Hematopoietic multipotent progenitor cell treated with erythropoietin and hydrocortisone succinate and interleukin-3 and kit ligand, for 6 days (in vitro differentiated cells): Measurements from ENCODE around the gene DNAH7.
"Not testable (repeated sequence)": the region's sequence is repeated elsewhere in the genome, so short reads cannot be mapped to it uniquely, and the experiment has no call there.

ENCODE experiments used
- DNase-seq: peaks from one replicate; pipeline ENCODE4 v3.0.0-alpha.2; 2015

Gene DNAH7

DNA sequence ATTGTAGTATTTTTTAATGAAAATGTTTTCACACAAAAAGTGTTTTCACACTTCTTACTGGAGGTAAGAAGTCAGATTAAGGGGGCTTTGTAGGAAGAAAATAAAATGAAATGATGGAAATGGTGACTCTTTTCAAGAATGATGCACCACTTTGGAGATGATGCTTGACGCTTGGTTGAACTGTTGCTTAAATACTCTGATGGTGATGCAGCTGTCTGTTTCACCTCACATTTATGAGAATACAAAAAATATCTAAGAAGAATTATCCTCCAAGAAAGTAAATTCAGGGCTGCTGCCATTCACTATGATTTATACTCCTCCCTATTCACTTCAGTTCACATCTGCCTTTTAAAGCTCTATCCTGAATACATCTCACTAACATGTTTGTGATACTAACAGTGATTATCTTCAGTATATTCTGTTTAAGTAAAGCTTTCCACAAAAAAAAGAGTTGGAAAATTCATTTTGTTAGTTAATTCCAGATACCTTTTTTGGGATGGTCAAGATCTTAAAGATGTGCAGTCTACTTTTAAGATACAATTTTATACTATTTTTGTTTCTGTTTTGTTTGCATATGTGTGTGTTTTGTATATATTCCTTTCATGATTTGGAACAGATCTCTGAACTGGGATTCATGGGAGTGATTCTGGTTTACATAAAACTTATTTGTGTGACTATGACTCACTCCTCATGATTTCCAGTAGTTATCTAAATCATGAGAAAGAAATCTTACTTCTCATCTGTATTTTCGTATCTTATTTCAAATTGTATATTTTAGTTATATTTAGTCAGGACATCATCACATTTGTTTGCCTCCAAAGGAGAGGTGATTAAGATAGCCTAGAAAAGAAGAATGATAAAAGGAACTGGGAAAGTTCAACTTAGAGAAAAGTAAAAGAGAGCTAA lies 358.5 kb downstream of the DNAH7 start:
- no peak for DNase-seq

DNA sequence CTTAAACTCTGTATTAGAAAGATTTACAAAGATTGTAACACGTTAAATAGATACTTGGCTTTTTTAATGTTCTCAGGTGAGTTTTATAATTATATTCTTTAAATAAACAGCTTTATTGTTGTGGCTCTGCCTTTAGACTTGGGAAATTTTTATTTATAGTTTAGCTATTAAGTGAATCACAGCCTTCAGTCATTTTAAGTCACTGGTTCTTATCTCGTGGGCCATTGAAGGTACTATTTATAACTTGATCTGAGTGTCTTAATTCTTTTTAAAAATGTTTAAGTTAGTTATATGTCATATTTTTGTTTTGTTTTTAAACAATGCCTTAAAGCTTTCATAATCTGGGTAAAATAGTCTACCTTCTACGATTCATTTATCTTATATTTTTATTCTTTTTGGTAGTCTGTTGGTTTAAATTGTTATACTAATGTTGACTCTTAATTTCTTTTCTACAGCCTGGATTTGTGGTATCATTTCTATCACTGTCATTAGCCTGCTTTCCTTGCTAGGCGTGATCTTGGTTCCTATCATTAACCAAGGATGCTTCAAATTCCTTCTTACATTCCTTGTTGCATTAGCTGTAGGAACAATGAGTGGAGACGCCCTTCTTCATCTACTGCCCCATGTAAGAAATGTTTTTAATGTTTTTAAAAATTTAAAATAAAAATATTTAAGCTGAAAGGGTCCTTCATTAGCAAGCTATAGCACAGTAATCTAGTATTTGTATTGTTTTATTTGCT lies 362.3 kb downstream of the DNAH7 start:
- DNase-seq, result no peak

DNA sequence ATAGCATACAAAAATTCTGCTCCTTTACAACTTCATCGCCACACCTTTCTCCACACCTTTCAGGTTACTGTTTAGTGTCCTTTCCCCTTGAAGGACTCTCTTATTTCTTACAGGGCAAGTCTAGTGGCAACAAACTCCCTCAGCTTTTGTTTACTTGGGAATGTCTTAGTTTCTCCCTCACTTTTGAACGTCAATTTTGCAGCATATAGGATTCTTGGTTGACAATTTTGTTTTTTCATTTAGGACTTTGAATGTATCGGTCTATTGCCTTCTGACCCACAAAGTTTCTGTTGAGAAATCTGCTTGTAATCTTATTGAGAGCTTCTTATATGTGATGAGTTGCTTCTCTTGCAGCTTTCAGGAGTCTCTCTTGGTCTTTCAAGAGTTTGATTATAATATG lies 368.2 kb downstream of the DNAH7 start:
- no peak for DNase-seq

DNA sequence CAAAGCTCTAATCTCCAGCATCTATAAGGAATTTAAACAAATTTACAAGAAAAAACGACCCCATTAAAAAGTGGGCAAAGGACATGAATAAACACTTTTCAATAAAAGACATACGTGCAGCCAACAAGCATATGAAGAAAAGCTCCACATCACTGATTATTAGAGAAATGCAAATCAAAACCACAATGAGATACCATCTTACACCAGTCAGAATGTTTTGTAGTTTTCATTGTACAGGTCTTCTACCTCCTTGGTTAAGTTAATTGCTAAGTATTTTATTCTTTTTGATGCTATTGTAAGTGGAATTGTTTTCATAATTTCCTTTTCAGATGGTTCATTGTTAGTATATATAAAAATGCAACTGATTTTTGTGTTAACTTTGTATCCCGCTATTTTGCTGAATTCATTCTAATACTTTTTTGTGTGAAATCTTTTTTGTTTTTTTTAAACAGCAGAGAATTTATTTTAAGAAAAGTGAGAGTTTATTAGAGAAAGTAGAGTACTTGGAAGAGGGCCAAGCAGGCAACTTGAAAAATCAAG lies 370.9 kb downstream of the DNAH7 start:
- DNase-seq, result peak; percentile 11

DNA sequence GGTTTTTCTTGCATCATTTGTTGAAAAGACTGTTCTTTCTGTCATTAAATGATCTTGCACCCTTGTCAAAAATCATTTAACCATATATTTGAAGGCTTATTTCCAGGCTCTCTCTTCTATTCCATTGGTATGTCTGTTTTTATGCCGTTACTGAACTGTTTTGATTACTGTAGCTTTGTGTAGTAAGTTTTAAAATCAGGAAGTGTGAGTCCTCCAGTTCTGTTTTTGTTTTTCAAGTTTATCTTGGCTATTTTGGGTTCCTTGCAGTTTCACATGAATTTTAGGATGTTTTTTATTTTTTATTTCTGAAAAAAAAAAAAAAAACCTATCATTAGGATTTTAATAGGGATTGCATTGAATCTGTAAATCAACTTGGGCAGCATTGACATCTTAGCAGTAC lies 372.6 kb downstream of the DNAH7 start:
- no peak for DNase-seq

DNA sequence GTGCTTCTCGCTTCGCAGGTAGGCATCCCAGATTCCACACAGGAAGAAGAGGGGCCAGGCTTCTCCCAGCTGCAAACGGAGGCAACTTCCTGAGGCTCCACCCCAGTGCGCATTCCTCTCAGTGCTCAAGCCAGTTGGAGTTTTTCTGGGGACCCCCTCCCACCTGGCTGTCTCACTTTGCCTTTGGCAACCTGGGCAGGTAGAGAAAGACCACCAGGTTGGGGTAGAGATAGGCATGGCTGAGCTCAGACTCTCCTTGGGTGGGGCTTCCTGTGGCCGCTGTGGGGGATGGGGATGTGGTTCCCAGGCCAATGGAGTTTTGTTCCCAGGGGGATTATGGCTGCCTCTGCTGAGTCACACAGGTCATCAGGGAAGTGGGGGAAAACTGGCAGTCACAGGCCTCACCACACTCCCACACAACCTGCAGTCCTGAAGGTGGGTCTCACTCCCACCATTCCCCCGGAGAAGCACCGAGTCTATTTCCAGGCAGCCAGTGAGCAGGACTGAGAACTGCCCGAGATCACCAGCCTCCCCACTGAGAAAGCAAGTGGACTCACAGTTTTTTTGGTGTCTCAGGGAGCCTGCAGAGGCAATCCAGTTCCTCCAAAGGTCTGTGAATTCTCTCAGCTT lies 373.5 kb downstream of the DNAH7 start:
- DNase-seq, result no peak

DNA sequence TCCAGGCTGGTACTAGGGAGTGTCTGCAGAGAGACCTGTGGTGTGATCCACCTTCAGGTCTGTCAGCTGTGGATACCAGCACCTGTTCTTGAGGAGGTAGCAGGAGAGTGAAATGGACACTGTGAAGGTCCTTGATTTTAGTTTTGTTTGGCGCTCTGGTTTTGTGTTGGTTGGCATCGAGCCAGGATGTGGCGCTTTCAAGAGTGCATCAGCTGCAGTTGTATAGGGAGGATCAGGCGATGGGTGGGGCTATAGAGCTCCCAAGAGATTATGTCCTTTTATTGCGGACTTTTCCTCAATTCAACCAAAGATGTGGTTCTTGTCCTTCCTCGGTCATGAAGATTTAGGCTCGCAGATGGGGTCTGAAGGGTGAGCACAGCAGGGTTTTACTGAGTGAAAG lies 374.1 kb downstream of the DNAH7 start:
- no peak for DNase-seq

DNA sequence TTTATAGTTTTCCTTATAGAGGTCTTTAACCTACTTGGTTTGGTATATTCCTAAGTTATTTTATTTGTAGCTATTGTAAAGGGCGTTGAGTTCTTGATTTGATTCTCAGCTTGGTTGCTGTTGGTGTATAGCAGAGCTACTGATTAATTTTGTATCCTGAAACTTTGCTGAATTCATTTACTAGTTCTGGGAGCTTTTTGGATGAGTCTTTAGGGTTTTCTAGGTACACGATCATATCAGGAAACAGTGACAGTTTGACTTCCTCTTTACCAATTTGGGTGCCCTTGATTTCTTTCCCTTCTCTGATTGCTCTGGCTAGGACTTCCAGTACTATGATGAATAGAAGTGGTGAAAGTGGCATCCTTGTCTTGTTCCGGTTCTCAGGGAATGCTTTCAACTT lies 376.1 kb downstream of the DNAH7 start:
- DNase-seq, result not testable (repeated sequence)
